Tongue (tissue), 2 donors: ENCODE results near the gene LCE1F. TPM values are rescaled to one million over a fixed set of nuclear protein-coding genes. Genes with fewer than 3 reads are reported as not detected.

Source experiments
- DNase-seq: peaks from one replicate; pipeline ENCODE4 v3.0.0-alpha.2; 2015
- total RNA-seq: library from RNA; depleted of rRNA; stranded (reverse); fragments of >200 nt; gene quantifications from one replicate; pipeline ENCODE4 v1.2.3, GENCODE V29; 2014

The LCE1F gene
- total RNA-seq, 1 donor from 2014 or later: not detected

DNA sequence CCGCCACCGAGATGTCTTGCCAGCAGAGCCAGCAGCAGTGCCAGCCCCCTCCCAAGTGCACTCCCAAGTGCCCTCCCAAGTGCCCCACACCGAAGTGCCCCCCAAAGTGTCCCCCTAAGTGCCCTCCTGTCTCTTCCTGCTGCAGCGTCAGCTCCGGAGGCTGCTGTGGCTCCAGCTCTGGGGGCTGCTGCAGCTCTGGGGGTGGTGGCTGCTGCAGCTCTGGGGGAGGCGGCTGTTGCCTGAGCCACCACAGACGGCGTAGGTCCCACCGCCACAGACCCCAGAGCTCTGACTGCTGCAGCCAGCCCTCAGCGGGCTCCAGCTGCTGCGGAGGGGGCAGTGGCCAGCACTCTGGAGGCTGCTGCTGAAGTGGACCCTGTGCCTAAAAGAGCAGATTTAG lies 1.4 kb downstream of the LCE1F start:
- no peak for DNase-seq

DNA sequence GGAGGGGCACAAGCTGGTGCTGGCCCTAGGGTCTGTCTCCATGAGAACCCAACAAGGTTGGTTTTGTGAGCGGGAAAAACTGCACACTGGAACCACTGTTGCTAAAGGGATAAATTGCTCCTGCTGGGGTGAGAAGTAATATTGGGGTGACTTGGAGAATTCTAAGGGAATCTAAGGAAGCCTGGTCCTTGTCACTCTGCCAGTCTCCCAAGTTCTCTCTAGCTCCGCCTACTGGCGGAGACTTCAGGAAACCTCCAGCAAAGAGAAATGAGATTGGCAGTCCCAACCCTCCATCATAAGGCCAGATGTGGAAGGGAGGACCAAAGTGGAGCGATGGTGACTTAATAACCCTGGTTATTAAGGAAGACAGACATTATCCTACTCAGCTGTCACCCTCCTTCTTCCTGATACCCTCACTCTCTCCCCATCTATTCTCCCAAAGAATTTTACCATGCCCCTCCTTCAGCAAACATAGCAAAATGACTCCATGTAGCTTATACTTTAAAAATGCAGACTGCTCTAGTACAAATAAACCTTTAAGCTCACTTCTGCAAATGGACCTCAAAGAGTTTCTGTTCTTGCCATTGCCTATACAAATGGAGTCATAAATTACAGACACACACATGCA lies 2.7 kb downstream of the LCE1F start:
- DNase-seq: no peak

DNA sequence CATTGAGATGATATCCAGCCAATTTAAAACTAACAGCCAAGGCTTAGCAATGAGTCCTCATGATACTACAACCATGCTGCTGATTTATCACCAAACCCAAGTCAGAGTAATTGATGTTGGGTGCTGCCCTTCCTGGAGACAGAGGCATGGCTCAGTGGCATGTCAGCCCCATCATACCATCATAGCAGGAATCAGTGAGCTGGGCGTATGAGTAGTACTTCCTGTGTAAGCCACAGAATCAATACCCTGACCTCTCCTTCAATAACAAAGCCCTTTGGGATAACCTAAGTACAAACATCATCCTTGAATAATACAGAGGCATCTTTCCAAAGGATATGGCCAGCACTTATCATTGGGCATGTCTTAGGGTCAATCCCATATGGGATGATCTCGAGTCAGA lies 8.2 kb downstream of the LCE1F start:
- DNase-seq: no peak

DNA sequence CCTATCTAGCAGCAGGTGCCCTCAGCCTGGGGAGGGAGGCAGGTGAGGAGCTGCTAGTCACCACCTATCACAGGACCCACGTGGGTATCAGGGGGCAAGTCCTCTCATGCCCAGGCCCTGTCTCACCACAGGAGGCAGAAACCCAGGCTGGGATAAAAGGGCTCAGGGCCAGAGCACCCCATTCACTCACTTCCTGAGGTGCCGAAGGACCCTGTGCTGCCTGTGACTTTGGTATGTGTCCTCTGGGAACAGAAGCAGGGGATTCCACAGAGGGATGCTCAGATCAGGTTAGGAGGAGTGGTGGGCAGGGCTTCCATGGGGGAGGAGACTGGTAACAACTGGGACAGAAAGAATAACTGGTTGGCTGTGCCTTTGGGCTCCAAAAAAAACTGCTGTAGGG lies 11.1 kb downstream of the LCE1F start, which contains the start of gene LCE1E:
Gene LCE1E, plus strand, starts transcription at position 181 of the 400 bp plus-strand sequence. CDS start 1,043 bp downstream, outside the sequence.
- DNase-seq: no peak

DNA sequence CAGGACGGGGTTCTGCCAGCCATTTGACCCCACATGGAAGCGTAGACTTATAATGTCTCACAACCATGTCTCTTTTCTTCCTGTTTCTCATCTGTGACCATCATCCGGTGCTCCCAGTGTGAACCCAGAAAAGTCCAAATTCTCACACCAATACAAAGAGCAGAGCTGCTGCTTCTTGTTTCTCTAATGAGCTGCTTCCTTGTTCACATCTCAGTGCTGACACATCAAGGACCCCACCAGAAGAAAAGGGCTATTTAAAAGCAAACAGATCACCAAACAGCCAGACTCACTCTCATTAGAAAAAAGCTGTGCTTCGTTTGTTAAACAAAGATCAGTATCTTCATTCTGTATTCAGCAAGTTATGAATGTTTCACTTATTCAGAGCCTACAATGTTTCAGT lies 20.7 kb downstream of the LCE1F start:
- DNase-seq: no peak

DNA sequence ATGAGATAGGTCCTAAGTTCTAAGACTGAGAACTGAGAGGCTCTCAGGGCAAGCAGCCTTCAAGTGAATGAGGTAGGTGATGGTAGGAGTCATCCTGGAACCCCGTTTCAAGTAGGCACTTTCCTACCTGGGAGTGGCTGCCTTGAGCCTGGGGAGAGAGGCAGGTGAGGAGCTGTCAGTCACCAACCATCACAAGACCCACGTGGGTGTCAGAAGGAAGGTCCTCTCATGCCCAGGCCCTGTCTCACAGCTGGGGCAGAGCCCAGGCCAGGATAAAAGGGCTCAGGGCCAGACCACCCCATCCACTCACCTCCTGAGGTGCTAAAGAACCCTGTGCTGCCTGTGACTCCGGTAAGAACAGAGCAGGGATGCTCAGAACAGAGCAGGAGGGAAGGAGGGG lies 21.5 kb downstream of the LCE1F start, which contains the start of gene LCE1D:
Gene LCE1D, plus strand, starts transcription at position 301 of the 400 bp plus-strand sequence. CDS start 1,074 bp downstream, outside the sequence.
- no peak for DNase-seq

DNA sequence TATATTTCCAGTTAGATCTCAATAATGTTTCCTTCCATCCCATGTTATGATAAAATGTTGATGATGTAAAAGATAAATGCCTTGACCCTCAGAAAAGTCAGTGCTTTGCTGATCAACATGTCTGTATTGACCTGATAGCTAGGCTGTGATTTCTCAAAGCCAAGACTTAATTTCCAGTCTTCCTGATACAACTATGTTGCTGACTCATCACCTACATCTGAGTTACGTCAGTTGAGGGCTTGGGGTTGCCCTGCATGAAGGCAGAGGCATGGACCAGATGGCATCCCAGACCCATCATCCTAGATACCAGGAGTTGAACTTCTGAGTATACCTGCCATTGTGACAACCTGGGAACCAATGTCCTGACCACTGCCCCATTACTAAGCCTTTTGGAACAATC lies 26.4 kb downstream of the LCE1F start:
- no peak for DNase-seq

DNA sequence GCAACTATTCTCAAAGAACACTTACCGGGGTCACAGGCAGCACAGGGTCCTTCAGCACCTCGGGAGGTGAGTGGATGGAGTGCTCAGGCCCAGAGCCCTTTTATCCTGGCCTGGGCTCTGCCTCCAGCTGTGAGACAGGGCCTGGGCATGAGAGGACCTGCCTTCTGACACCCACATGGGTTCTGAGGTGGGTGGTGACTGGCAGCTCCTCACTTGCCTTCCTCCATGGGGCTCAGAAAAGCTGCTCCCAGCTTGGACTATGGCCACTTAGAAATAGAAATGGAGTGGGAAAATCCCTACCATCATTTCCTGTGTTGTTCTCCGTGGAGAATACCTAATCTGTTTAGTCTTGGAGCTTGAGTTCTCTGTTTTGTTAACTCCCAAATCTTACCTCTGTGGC lies 31.6 kb downstream of the LCE1F start, which contains the start of gene LCE1C:
Gene LCE1C, minus strand, starts transcription at position 76 of the 400 bp plus-strand sequence. CDS start 1,173 bp downstream, outside the sequence.
- no peak for DNase-seq

DNA sequence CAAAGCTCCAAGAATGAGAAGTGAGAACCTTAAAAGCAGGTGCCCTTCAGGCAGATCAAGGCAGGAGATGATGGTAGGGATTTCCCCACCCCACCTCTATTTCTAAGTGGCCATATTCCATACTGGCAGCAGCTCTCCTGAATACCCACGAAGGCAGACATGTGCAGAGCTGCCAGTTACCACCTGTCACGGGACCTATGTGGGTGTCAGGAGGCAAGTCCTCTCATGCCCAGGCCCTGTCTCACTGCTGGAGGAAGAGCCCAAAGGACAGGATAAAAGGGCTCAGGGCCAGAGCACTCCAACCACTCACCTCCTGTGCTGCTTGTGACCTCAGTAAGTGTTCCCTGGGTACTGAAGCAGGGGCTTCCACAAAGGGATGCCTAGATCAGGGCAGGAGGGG lies 36.1 kb downstream of the LCE1F start:
- no peak for DNase-seq

DNA sequence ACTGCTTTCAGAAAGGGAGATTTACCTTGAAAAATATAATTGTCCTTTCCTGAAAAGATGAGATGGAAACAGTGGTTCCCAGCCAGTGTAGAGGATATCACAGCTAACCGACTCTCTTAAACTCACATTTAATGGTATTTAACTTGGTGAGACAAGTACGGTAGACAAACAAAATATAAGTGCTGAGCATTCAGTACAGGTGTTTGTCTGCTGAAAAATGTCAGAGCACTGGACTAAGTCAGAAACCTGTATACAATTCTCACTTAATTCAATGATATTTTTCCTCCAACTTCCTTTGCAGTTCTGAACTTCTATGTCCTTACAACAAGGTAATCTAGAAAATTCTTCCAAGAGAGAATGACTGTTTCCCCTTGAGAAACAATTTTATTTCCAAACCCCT lies 36.7 kb downstream of the LCE1F start, which contains the start of gene LCE1B:
Gene LCE1B, plus strand, starts transcription at position 301 of the 400 bp plus-strand sequence. CDS start 476 bp downstream, outside the sequence.
- no peak for DNase-seq

DNA sequence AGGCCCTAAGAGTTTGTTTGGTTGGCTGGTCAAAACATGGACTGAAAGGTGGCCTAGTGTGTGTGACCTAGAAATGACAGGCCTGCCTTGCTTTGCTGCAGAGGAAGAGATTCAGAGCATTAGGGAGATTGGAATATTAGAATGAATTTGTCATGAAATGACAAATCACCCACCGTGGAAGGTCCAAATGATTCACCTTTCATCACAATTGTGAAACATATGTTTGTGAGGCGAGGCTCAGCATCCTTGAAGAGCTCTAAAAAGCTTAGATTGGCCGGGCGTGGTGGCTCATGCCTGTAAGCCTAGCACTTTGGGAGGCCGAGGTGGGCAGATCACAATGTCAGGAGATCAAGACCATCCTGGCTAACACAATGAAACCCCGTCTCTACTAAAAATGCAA lies 42.4 kb downstream of the LCE1F start:
- DNase-seq: no peak

DNA sequence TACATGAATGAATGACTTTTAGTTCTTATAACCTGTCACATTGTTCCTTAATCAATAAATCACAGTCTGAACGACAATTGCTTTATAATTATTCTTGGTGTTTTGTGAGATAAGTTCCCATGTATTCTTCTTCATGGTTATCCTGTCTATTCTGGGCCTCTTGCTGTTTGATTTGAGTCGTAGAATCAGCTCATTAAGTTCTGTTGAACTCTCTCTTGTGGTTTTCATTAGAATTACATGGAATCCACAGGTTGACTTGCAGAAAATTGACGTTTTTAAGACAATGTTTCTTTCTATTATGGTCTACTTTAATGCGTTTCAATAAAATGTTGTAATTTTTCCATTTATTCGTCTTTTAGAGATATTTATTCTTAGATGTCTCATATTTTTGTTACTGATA lies 48.4 kb downstream of the LCE1F start:
- DNase-seq: no peak

DNA sequence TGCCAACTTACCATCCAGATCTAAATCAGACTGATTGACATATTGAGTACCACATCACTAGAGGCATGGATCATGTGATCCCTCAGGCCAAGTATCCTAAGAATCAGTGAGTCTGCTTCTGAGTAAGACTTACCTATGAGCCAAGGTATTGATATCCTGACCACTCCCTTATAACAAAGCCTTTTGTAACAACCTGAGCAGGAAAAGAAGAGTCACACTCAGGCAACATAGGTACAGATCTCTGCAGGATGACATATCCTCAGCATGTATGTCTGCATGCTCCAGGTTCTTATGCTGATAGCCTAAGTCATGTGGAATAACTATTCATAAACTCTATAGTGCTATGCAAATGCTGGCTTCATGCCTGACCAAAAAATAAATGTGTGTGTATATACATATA lies 50.0 kb downstream of the LCE1F start:
- DNase-seq: no peak

Other genes starting within 250 kb of the LCE1F start
- not detected for gene LCE3E, start 208.4 kb upstream of the LCE1F start, total RNA-seq
- not detected for gene LCE3D, start 194.6 kb upstream of the LCE1F start, total RNA-seq
- not detected for gene LCE3C, start 174.9 kb upstream of the LCE1F start, total RNA-seq
- not detected for gene LCE3B, start 161.3 kb upstream of the LCE1F start, total RNA-seq
- not detected for gene LCE3A, start 152.0 kb upstream of the LCE1F start, total RNA-seq
- not detected for gene LCE2D, start 111.8 kb upstream of the LCE1F start, total RNA-seq
- gene LCE2C, start 99.9 kb upstream of the LCE1F start, total RNA-seq: not detected
- not detected for gene LCE2B, start 89.0 kb upstream of the LCE1F start, total RNA-seq
- gene LCE2A, start 76.8 kb upstream of the LCE1F start, total RNA-seq: not detected
- gene LCE4A, start 67.0 kb upstream of the LCE1F start, total RNA-seq: not detected
- gene KPRP, start 17.1 kb upstream of the LCE1F start, total RNA-seq: 0.21 TPM
- gene LCE1E, start 11.1 kb downstream of the LCE1F start, total RNA-seq: not detected
- not detected for gene LCE1D, start 21.6 kb downstream of the LCE1F start, total RNA-seq
- gene LCE1C, start 31.5 kb downstream of the LCE1F start, total RNA-seq: not detected
- not detected for gene LCE1B, start 36.8 kb downstream of the LCE1F start, total RNA-seq
- not detected for gene LCE1A, start 52.3 kb downstream of the LCE1F start, total RNA-seq
- gene LCE6A, start 67.7 kb downstream of the LCE1F start, total RNA-seq: not detected
- not detected for gene LCE7A, start 84.9 kb downstream of the LCE1F start, total RNA-seq
- not detected for gene SMCP, start 103.2 kb downstream of the LCE1F start, total RNA-seq
- gene IVL, start 133.4 kb downstream of the LCE1F start, total RNA-seq: 7.7 TPM
- gene SPRR5, start 172.1 kb downstream of the LCE1F start, total RNA-seq: not detected
- not detected for gene SPRR4, start 195.5 kb downstream of the LCE1F start, total RNA-seq
- gene SPRR1A, start 208.9 kb downstream of the LCE1F start, total RNA-seq: not detected
- gene SPRR3, start 226.6 kb downstream of the LCE1F start, total RNA-seq: 58.0 TPM